ENCODE data around the gene SLC38A6. TPM values are rescaled to one million over a fixed set of nuclear protein-coding genes. Genes with fewer than 3 reads are reported as not detected.

Gene SLC38A6
- total and polyA plus RNA-seq, 9 of the 15 experiments (the other 6 are each of a cell fraction or from before 2014, with no cell fraction given): 9.8 to 40.3 (median 17.6) TPM

DNA sequence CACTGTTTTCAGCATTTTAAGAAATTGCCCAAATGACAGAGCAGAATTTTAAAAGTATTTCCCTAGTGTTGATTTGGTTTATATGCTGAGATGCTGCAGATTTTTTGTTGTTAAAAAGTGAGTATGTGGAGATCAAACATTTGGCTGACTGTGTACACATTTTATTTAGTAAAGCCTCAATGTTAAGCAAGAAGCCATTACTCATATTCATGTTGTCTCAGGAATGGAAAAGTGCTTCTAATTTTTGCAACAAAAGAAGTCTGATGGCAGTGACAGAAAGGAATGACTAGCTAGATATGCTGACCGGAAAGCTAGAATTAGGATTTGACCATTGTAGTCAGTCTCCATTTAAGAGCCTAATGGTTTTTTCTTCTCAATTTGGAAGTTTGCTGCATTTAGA lies 22.5 kb downstream of the SLC38A6 start (continued):
- TF ChIP-seq, protein P1, sequence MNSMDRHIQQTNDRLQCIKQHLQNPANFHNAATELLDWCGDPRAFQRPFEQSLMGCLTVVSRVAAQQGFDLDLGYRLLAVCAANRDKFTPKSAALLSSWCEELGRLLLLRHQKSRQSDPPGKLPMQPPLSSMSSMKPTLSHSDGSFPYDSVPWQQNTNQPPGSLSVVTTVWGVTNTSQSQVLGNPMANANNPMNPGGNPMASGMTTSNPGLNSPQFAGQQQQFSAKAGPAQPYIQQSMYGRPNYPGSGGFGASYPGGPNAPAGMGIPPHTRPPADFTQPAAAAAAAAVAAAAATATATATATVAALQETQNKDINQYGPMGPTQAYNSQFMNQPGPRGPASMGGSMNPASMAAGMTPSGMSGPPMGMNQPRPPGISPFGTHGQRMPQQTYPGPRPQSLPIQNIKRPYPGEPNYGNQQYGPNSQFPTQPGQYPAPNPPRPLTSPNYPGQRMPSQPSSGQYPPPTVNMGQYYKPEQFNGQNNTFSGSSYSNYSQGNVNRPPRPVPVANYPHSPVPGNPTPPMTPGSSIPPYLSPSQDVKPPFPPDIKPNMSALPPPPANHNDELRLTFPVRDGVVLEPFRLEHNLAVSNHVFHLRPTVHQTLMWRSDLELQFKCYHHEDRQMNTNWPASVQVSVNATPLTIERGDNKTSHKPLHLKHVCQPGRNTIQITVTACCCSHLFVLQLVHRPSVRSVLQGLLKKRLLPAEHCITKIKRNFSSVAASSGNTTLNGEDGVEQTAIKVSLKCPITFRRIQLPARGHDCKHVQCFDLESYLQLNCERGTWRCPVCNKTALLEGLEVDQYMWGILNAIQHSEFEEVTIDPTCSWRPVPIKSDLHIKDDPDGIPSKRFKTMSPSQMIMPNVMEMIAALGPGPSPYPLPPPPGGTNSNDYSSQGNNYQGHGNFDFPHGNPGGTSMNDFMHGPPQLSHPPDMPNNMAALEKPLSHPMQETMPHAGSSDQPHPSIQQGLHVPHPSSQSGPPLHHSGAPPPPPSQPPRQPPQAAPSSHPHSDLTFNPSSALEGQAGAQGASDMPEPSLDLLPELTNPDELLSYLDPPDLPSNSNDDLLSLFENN (IDR thresholded peaks at IDR 0.05; ENCODE audit: low read depth in 2 of 2, low read length in 2 of 2): no peak
- TF ChIP-seq, protein P2, sequence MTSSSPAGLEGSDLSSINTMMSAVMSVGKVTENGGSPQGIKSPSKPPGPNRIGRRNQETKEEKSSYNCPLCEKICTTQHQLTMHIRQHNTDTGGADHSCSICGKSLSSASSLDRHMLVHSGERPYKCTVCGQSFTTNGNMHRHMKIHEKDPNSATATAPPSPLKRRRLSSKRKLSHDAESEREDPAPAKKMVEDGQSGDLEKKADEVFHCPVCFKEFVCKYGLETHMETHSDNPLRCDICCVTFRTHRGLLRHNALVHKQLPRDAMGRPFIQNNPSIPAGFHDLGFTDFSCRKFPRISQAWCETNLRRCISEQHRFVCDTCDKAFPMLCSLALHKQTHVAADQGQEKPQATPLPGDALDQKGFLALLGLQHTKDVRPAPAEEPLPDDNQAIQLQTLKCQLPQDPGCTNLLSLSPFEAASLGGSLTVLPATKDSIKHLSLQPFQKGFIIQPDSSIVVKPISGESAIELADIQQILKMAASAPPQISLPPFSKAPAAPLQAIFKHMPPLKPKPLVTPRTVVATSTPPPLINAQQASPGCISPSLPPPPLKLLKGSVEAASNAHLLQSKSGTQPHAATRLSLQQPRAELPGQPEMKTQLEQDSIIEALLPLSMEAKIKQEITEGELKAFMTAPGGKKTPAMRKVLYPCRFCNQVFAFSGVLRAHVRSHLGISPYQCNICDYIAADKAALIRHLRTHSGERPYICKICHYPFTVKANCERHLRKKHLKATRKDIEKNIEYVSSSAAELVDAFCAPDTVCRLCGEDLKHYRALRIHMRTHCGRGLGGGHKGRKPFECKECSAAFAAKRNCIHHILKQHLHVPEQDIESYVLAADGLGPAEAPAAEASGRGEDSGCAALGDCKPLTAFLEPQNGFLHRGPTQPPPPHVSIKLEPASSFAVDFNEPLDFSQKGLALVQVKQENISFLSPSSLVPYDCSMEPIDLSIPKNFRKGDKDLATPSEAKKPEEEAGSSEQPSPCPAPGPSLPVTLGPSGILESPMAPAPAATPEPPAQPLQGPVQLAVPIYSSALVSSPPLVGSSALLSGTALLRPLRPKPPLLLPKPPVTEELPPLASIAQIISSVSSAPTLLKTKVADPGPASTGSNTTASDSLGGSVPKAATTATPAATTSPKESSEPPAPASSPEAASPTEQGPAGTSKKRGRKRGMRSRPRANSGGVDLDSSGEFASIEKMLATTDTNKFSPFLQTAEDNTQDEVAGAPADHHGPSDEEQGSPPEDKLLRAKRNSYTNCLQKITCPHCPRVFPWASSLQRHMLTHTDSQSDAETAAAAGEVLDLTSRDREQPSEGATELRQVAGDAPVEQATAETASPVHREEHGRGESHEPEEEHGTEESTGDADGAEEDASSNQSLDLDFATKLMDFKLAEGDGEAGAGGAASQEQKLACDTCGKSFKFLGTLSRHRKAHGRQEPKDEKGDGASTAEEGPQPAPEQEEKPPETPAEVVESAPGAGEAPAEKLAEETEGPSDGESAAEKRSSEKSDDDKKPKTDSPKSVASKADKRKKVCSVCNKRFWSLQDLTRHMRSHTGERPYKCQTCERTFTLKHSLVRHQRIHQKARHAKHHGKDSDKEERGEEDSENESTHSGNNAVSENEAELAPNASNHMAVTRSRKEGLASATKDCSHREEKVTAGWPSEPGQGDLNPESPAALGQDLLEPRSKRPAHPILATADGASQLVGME (CRISPR knock-in tag; IDR thresholded peaks at IDR 0.05): no peak
- TF ChIP-seq, protein P3, sequence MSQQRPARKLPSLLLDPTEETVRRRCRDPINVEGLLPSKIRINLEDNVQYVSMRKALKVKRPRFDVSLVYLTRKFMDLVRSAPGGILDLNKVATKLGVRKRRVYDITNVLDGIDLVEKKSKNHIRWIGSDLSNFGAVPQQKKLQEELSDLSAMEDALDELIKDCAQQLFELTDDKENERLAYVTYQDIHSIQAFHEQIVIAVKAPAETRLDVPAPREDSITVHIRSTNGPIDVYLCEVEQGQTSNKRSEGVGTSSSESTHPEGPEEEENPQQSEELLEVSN (IDR thresholded peaks at IDR 0.05; ENCODE audit: borderline replicate concordance in 1 of 2, extremely low read depth in 1 of 2, insufficient read depth in 1 of 2, insufficient read length in 1 of 2, low read depth in 1 of 2, low read length in 1 of 2, poor library complexity in 1 of 2, severe bottlenecking in 1 of 2): no peak

Data from K562 (cell line).